GM19455 (cell line): ENCODE data around the gene TSGA10.
"Not testable (repeated sequence)": the region's sequence is repeated elsewhere in the genome, so short reads cannot be mapped to it uniquely, and the experiment has no call there.

ENCODE experiments used
- ATAC-seq: cut with Tn5 transposase; IDR thresholded peaks from one replicate; pipeline ENCODE4 v1.9.1; 2021; ENCODE audit not compliant: unreplicated experiment

Gene TSGA10

GRCh38 chr2:99079226-99079625 lies 75.5 kb downstream of the TSGA10 start:
- ATAC-seq, result no peak

- no peak for ATAC-seq
Measured at GRCh38 chr2:99072551-99072950, 82.2 kb downstream of the TSGA10 start.

GRCh38 chr2:99067871-99068625 lies 86.7 kb downstream of the TSGA10 start:
- ATAC-seq, result no peak

GRCh38 chr2:99066075-99066958 lies 88.4 kb downstream of the TSGA10 start:
- ATAC-seq, result peak; percentile 97

- not testable (repeated sequence) for ATAC-seq
Measured at GRCh38 chr2:99049187-99049586, 105.6 kb downstream of the TSGA10 start.

- ATAC-seq, result not testable (repeated sequence)
Measured at GRCh38 chr2:99040736-99041300, 113.9 kb downstream of the TSGA10 start.

- no peak for ATAC-seq
Measured at GRCh38 chr2:99035920-99036319, 118.8 kb downstream of the TSGA10 start.

- no peak for ATAC-seq
Measured at GRCh38 chr2:99032786-99033185, 122.0 kb downstream of the TSGA10 start.

GRCh38 chr2:99032001-99032400 lies 122.7 kb downstream of the TSGA10 start:
- no peak for ATAC-seq

GRCh38 chr2:99031481-99031880 lies 123.3 kb downstream of the TSGA10 start:
- no peak for ATAC-seq

GRCh38 chr2:99028558-99028957 lies 126.2 kb downstream of the TSGA10 start:
- ATAC-seq, result no peak

- no peak for ATAC-seq
Measured at GRCh38 chr2:99027856-99028255, 126.9 kb downstream of the TSGA10 start.

- ATAC-seq, result no peak
Measured at GRCh38 chr2:99000708-99001107, 154.0 kb downstream of the TSGA10 start.

GRCh38 chr2:98988695-98989094 lies 166.0 kb downstream of the TSGA10 start:
- not testable (repeated sequence) for ATAC-seq

- no peak for ATAC-seq
Measured at GRCh38 chr2:98985905-98986666, 168.7 kb downstream of the TSGA10 start.

- no peak for ATAC-seq
Measured at GRCh38 chr2:98975611-98976010, 179.1 kb downstream of the TSGA10 start.

- ATAC-seq, result no peak
Measured at GRCh38 chr2:98972582-98973167, 182.1 kb downstream of the TSGA10 start.

GRCh38 chr2:98959810-98960507 lies 194.8 kb downstream of the TSGA10 start:
- ATAC-seq, result no peak

GRCh38 chr2:98952966-98953365 lies 201.8 kb downstream of the TSGA10 start:
- no peak for ATAC-seq
